HCT116 (cell line): ENCODE measurements around the gene FBXW8. TPM values are rescaled to one million over a fixed set of nuclear protein-coding genes. Genes with fewer than 3 reads are reported as not detected.

Experiments used
- ATAC-seq: fragments of 200-7000 bp; cut with Tn5 transposase; 2 replicates; pipeline ENCODE4 v1.9.1; 2020; ENCODE audit warnings: mild to moderate bottlenecking, moderate library complexity
- BruUV-seq: library from RNA; stranded (reverse); fragments of 400-500 nt; replicated peaks from 2 replicates; lab custom pipeline; 2021; lab: Mats Ljungman, UMichigan
- CTCF ChIA-PET: fragments of 300-600 bp; sonication (Branson Sonifier 250); formaldehyde crosslinking; loops from one replicate; lab custom pipeline; 2021; ENCODE audit warnings: antibody characterized with exemption; lab: Charles Lee
- POLR2A ChIA-PET: fragments of 300-600, 350-600 bp; sonication (Branson Sonifier 250); formaldehyde crosslinking; loops from one replicate; lab custom pipeline; 2021; ENCODE audit warnings: antibody characterized with exemption; lab: Charles Lee
- RAD21 ChIA-PET, 2 experiments: fragments of 300-600 bp; sonication (Branson Sonifier 250); formaldehyde crosslinking; loops; one replicate each; lab custom pipeline; 2023; ENCODE audit warnings: low total read pairs in 2 of 2; ENCODE audit not compliant: uncharacterized antibody in 2 of 2, unreplicated experiment in 2 of 2, low non-redundant PET in 1 of 2; lab: Charles Lee
- DNase-seq: peaks from one replicate; pipeline ENCODE4 v3.0.0-alpha.2; 2010; ENCODE audit warnings: low read depth, low spot score
- H2AFZ ChIP-seq: fragments of 200-600 bp; shearing (Covaris generic), sonication (generic); 2 replicates; pipeline ENCODE4 v1.6.1; 2017; ENCODE audit warnings: low read depth, mixed run types, mixed read lengths, antibody characterized with exemption, low read length; ENCODE audit not compliant: poor library complexity, severe bottlenecking
- H3K27ac ChIP-seq: 2 replicates; pipeline ENCODE4 v1.5.1; 2012; ENCODE audit warnings: low read depth, low read length
- H3K27me3 ChIP-seq: fragments of 200-600 bp; sonication (generic); 2 replicates; pipeline ENCODE4 v1.6.1; 2016; ENCODE audit warnings: mixed run types, low read length, mixed read lengths; ENCODE audit not compliant: insufficient read depth
- H3K36me3 ChIP-seq, 2 experiments: fragments of 200-500 bp in 1 of 2; fragments of 200-600 bp in 1 of 2; sonication (Bioruptor generic) in 1 of 2; sonication (generic) in 1 of 2; 2 replicates each; pipeline versions ENCODE4 v1.5.1 to v1.6.1; 2014 to 2016; ENCODE audit warnings: low read length in 2 of 2, inconsistent platforms in 1 of 2, mixed read lengths in 1 of 2, mixed run types in 1 of 2; ENCODE audit not compliant: insufficient read depth in 2 of 2, control insufficient read depth in 1 of 2
- H3K4me1 ChIP-seq, 2 experiments: fragments of 200-600 bp in 1 of 2; sonication (generic) in 1 of 2; 2 replicates each; pipeline versions ENCODE4 v1.5.1 to v1.6.1; 2012 to 2017; ENCODE audit warnings: low read length in 2 of 2, inconsistent platforms in 1 of 2, mild to moderate bottlenecking in 1 of 2, mixed read lengths in 1 of 2, mixed run types in 1 of 2, moderate library complexity in 1 of 2; ENCODE audit not compliant: insufficient read depth in 2 of 2, control insufficient read depth in 1 of 2
- H3K4me2 ChIP-seq: fragments of 200-600 bp; sonication (generic); 2 replicates; pipeline ENCODE4 v1.6.1; 2017; ENCODE audit warnings: mixed run types, low read length, mixed read lengths
- H3K4me3 ChIP-seq, 2 experiments: fragments of 200-600 bp in 1 of 2; sonication (generic) in 1 of 2; replicated peaks in 1 of 2; 2 replicates each; pipeline ENCODE4 v1.5.1; 2011 to 2016; ENCODE audit warnings: low read length in 2 of 2, control low read depth in 1 of 2, low read depth in 1 of 2, mild to moderate bottlenecking in 1 of 2, mixed read lengths in 1 of 2, mixed run types in 1 of 2
- H3K79me2 ChIP-seq: fragments of 200-600 bp; sonication (generic); 2 replicates; pipeline ENCODE4 v1.6.1; 2017; ENCODE audit warnings: mild to moderate bottlenecking, mixed run types, low read length, moderate library complexity, mixed read lengths; ENCODE audit not compliant: insufficient read depth
- H3K9ac ChIP-seq: fragments of 200-600 bp; sonication (generic); 2 replicates; pipeline ENCODE4 v1.6.1; 2016; ENCODE audit warnings: low read length, mixed read lengths
- H3K9me2 ChIP-seq: fragments of 200-600 bp; sonication (generic), shearing (Covaris generic); 2 replicates; pipeline ENCODE4 v1.6.1; 2017; ENCODE audit warnings: mixed run types, mild to moderate bottlenecking, moderate library complexity; ENCODE audit not compliant: insufficient read depth
- H3K9me3 ChIP-seq, 2 experiments: fragments of 200-500 bp in 1 of 2; fragments of 200-600 bp in 1 of 2; sonication (Bioruptor generic) in 1 of 2; sonication (generic) in 1 of 2; 2 replicates each; pipeline ENCODE4 v1.6.1; 2014 to 2017; ENCODE audit warnings: low read length in 2 of 2, mixed read lengths in 2 of 2, inconsistent platforms in 1 of 2, low read depth in 1 of 2, mild to moderate bottlenecking in 1 of 2, mixed run types in 1 of 2, moderate library complexity in 1 of 2; ENCODE audit not compliant: control insufficient read depth in 1 of 2, insufficient read depth in 1 of 2
- H4K20me1 ChIP-seq: fragments of 200-600 bp; sonication (generic), shearing (Covaris generic); 2 replicates; pipeline ENCODE4 v1.6.1; 2017; ENCODE audit warnings: mixed run types, mild to moderate bottlenecking, moderate library complexity; ENCODE audit not compliant: insufficient read depth
- CBX3 ChIP-seq: IDR thresholded peaks from 2 replicates; pipeline ENCODE4 v1.6.1; 2012; ENCODE audit warnings: low read depth
- ELF1 ChIP-seq: IDR thresholded peaks from 2 replicates; pipeline ENCODE4 v1.6.1; 2012; ENCODE audit warnings: low read depth, borderline replicate concordance
- EZH2phosphoT487 ChIP-seq: fragments of 200-600 bp; IDR thresholded peaks from 2 replicates; pipeline ENCODE4 v1.6.1; 2018; ENCODE audit warnings: antibody characterized with exemption, borderline replicate concordance
- POLR2AphosphoS5 ChIP-seq: IDR thresholded peaks from 2 replicates; pipeline ENCODE4 v1.6.1; 2011; ENCODE audit warnings: mild to moderate bottlenecking, low read depth, low read length, moderate library complexity
- ZFX ChIP-seq: fragments of 450-650 bp; IDR thresholded peaks from 2 replicates; pipeline ENCODE4 v1.6.1; 2017
- intact Hi-C: fragments of 100-400 bp; cut with micrococcal nuclease; formaldehyde crosslinking; loops from 2 replicates; pipeline ENCODE4 v1.10.0; 2022
- total RNA-seq: library from RNA; stranded (reverse); gene quantifications from one replicate; pipeline ENCODE4 v1.2.1, GENCODE V29; 2021; ENCODE audit not compliant: unreplicated experiment
- TF ChIP-seq, protein P1 (sequence below), 3 experiments: fragments of 200-600 bp in 1 of 3; sonication (generic) in 1 of 3; IDR thresholded peaks in 2 of 3; conservative IDR thresholded peaks in 1 of 3; 2 replicates each; pipeline ENCODE4 v1.5.1; 2012 to 2017; ENCODE audit warnings: low read depth in 2 of 3, low read length in 2 of 3, antibody characterized with exemption in 1 of 3, borderline replicate concordance in 1 of 3, control low read depth in 1 of 3, mild to moderate bottlenecking in 1 of 3, mixed read lengths in 1 of 3, mixed run types in 1 of 3, moderate library complexity in 1 of 3; ENCODE audit not compliant: insufficient read depth in 1 of 3

Gene FBXW8
- total RNA-seq, 1 experiment from 2014 or later, result 14.6 TPM

DNA sequence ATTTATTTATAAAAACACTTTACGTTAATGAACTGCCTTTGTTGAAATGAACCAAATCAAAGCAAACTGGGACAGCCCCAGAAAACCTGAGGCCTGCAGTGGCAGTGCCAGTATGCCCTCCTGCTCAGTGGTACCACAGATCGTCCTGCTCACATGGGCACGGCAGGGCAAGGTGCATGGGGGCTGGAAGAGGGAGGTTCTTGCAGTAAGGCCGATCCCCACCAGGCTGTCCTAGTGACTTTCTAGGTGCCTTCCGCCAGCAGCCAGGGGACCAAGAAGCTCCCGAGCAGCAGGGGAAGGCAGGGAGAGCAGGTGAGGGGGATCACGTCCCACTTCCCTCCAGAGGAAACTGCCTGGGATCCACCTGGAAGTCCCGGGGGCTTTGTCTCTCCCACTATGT, 124.5 kb downstream of the FBXW8 start:
- Histone ChIP-seq H3K9me3 (no peaks in the 10 kb centered on the region), H3K4me1 (no peaks in the 10 kb centered on the region), H3K79me2 (no peaks in the 10 kb centered on the region), H3K27me3 (no peaks in the 10 kb centered on the region)
- intact Hi-C loops, result no loop called here
- POLR2A ChIA-PET, result no interaction called here
- CTCF ChIA-PET, result no interaction called here
- TF ChIP-seq ELF1 (no peak), POLR2AphosphoS5 (no peak)
- TF ChIP-seq, all 23 proteins: peak for 0
- ATAC-seq (no peak), DNase-seq (no peak)
- no peaks in the 10 kb centered on the region for H3K36me3 ChIP-seq
- RAD21 ChIA-PET, result no interaction called here
- H2AFZ ChIP-seq, result no peak overlapping the region
- no peaks in the 10 kb centered on the region for H4K20me1 ChIP-seq
- H3K4me3 ChIP-seq, result no peak overlapping the region
- no peak overlapping the region for H3K9ac ChIP-seq
- H3K4me2 ChIP-seq, result no peak overlapping the region
- no peaks in the 10 kb centered on the region for H3K9me2 ChIP-seq
- no TSS peak for BruUV-seq
- H3K27ac ChIP-seq, result no peak overlapping the region

DNA sequence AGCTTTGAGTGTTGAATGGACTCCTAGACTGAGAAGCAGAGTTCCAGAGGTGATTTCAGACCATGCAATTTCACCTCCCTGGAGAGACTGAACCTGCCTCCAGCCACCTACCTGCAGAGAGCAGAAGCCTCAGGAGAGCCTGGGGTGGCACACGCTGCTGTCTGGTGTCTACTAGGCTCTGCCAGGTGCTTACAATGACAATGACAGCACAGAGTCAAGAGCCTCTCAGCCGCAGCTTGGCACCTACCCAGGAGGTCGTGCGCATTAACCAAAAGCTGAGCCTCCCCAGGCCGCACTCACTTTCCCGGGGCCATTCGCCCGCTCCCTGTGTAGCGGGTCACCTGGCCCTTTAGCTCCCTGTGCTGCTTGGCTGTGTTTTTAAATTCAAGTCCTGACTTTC, 125.3 kb downstream of the FBXW8 start:
- Histone ChIP-seq H3K4me1 (no peaks in the 10 kb centered on the region), H3K9ac (no peak overlapping the region), H3K79me2 (no peaks in the 10 kb centered on the region), H3K36me3 (no peaks in the 10 kb centered on the region), H3K9me3 (no peaks in the 10 kb centered on the region), H2AFZ (no peak overlapping the region), H3K4me2 (no peak overlapping the region), H3K9me2 (no peaks in the 10 kb centered on the region), H3K27me3 (no peaks in the 10 kb centered on the region), H3K4me3 (no peak overlapping the region), H4K20me1 (no peaks in the 10 kb centered on the region), H3K27ac (no peak overlapping the region)
- ATAC-seq, result no peak
- ChIA-PET CTCF (no interaction called here), RAD21 (no interaction called here), POLR2A (no interaction called here)
- TF ChIP-seq EZH2phosphoT487 (no peak), ZFX (no peak), CBX3 (no peak)
- TF ChIP-seq, protein P1, sequence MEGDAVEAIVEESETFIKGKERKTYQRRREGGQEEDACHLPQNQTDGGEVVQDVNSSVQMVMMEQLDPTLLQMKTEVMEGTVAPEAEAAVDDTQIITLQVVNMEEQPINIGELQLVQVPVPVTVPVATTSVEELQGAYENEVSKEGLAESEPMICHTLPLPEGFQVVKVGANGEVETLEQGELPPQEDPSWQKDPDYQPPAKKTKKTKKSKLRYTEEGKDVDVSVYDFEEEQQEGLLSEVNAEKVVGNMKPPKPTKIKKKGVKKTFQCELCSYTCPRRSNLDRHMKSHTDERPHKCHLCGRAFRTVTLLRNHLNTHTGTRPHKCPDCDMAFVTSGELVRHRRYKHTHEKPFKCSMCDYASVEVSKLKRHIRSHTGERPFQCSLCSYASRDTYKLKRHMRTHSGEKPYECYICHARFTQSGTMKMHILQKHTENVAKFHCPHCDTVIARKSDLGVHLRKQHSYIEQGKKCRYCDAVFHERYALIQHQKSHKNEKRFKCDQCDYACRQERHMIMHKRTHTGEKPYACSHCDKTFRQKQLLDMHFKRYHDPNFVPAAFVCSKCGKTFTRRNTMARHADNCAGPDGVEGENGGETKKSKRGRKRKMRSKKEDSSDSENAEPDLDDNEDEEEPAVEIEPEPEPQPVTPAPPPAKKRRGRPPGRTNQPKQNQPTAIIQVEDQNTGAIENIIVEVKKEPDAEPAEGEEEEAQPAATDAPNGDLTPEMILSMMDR (IDR thresholded peaks at IDR 0.05 in 2 of 3, conservative IDR thresholded peaks at IDR 0.05 in 1 of 3; ENCODE audit: borderline replicate concordance in 1 of 3, insufficient read depth in 1 of 3, low read depth in 2 of 3, low read length in 2 of 3), result no peak
- BruUV-seq, result no TSS peak
- intact Hi-C loops, result no loop called here
- DNase-seq, result no peak
